Kidney capillary endothelial cell (primary cell): ENCODE results near the gene ITGAX.

Experiments used
- DNase-seq: peaks from one replicate; pipeline ENCODE4 v3.0.0-alpha.2; 2018; ENCODE audit warnings: low spot score

ITGAX gene

DNA sequence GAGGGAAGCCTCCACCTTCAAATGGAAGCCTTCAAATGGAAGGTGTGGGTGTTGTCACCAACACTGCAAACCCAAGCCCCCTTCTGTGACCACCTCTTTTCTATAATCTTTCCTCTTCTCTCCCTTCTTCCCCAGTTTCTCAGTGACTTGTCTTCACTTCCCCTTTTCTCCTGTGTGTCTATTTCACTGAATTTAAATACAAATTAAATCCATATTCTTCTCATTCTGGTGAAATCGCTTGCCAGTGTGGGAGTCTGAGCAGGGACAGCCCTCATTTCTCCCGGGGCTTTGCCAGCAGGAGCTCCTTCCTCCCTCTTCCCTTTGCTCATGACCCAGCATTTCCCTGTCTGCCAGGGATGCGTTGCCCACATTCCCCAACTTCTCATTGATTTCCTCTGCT, 6.4 kb upstream of the ITGAX start:
- DNase-seq = no peak

DNA sequence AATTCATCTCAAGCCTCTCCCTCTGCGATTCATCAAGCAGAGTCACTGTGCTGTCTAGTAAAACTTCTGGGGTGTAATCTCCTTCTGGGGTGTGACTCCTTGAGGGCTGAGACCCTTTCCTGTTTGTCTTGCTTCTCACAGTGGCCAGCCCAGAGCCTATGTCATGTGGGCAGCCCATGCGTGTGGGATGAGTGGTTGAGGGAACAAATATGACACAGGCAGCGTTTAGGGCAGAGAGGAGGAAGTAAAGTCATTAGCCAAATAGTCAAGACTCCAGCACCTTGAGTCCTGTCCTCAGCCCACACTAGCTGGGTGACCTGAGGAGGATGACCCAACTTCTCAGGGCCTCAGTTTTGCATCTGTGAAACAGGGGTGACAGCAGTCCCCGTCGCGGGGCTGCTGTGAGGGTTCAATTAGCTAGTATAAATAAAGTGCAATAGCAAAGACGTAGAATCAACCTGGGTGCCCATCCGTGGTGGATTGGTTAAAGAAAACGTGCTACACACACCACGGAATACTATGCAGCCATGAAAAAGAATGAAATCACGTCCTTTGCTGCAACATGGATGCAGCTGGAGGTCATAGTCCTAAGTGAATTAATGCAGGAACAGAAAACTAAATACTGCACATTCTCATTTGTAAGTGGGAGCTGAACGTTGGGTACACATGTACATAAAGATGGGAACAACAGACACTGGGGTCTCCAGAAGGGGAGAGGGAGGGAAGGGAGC, 4.5 kb upstream of the ITGAX start:
- no peak for DNase-seq

DNA sequence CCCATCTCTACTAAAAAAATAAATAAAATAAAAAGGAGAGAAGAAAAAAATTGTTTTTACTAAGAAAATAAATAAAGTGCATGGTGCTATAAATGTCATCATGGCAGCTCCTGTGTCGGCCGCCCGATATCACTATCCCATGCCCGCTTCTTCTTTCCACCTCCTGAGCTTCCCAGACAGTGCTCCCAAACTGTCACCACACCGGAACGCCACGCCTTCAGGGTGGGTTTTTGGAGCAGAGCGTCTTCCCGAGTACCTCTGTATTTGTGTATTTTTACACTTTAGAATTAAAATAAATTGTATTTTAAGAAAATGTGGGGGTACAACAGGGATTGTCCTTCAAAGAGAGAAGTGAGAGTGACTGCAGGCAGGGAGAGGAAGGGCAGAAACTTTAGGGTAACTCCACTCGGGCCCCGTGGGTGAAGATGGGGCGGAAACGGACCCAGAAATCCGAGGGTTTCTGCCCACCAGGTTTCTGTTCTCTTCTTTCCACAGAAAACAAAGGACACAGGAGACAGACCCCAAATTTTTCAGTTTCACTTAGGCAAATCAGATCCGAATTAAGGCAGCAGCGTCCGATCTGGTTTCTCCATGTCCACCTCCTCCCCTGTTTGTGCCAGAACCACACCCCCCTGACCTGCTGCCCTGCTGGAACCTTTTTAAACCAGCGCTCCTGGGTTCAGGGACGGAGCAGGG, 3.6 kb upstream of the ITGAX start:
- DNase-seq = no peak

GRCh38 chr16:31351942-31352325, 3.0 kb upstream of the ITGAX start:
- no peak for DNase-seq

- no peak for DNase-seq
Observed at GRCh38 chr16:31352376-31353115, 2.4 kb upstream of the ITGAX start.

DNA sequence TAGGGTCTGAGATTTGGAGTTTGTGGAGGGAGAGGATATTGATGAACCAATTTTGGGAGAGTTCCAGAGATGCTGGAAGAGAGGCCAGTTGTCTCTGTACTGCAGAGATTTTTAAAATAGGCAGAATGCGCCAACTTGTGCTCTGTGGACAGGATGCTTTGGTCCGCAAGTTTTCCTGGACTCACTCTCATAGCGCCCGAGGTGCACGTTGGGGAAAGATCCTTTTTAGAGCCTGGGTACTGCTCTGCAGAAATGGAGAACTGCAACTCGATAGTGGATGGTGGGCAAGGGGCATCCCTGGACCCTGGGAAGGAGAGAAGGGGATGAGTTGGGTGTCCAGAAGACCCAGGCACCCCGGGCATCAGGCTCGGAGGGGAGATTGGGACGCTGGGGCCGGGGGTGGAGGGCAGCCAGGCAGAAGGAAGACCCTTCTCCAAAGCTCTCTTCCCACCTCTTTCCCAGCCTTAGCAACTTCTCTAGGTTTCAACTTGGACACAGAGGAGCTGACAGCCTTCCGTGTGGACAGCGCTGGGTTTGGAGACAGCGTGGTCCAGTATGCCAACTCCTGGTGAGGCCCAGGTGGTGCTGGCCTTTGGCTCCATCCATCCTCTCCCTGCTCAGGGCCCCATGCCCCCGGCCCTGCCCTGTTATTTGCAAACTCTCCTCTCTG, 590 bp downstream of the ITGAX start:
- DNase-seq = no peak

DNA sequence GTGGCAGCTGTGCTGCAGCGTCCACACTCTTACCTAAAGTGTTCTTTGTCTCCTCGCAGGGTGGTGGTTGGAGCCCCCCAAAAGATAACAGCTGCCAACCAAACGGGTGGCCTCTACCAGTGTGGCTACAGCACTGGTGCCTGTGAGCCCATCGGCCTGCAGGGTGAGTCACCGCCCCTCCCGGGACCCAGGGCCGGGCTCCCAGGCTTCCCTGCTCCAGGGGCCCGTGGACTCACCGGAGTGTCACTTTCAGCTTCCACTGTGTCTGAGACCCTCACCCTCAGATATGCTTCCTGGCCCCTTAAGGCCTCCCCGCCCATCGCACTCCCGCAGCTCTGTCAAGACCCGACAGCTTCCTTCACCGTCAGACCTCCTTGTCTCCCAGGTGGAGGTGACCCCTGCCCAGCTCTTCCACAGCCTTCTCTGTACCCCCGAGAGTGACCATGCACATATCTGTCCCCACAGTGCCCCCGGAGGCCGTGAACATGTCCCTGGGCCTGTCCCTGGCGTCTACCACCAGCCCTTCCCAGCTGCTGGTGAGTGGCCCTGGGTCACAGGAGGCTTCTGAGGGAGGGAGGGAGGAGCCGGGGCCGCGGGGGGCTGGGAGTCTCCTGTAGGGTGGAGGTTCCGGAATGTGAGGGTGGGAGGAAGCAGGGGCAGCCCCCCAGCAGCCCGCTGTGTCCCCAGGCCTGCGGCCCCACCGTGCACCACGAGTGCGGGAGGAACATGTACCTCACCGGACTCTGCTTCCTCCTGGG, 1.8 kb downstream of the ITGAX start:
- no peak for DNase-seq

GRCh38 chr16:31357324-31358109, 2.5 kb downstream of the ITGAX start:
- no peak for DNase-seq

- DNase-seq = no peak
Observed at GRCh38 chr16:31360251-31360650, 5.3 kb downstream of the ITGAX start.

GRCh38 chr16:31361201-31362110, 6.5 kb downstream of the ITGAX start:
- DNase-seq = no peak

- DNase-seq = no peak
Observed at GRCh38 chr16:31362476-31363405, 7.8 kb downstream of the ITGAX start.

DNA sequence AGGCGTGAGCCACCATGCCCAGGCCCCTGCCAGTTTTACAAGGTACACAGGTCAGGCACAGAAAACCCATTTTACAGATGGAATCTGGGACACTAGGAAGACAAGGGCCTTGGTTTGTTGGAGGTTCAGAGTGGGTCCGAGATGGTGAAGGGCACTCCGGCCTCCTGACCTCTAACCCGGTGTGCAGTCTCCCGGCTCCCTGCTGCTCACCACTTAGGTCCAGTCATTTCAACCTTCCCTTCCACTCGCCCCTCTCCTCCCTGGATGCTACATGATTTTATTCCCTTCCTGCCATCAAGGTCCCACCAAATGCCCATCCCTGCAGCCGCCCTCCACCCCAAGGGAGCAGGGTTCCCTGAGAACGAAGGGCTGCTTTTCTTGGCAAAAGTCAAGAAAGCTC, 8.7 kb downstream of the ITGAX start:
- DNase-seq = no peak

GRCh38 chr16:31364421-31364820, 9.4 kb downstream of the ITGAX start:
- no peak for DNase-seq

- DNase-seq = no peak
Observed at GRCh38 chr16:31365131-31365865, 10.3 kb downstream of the ITGAX start.

DNA sequence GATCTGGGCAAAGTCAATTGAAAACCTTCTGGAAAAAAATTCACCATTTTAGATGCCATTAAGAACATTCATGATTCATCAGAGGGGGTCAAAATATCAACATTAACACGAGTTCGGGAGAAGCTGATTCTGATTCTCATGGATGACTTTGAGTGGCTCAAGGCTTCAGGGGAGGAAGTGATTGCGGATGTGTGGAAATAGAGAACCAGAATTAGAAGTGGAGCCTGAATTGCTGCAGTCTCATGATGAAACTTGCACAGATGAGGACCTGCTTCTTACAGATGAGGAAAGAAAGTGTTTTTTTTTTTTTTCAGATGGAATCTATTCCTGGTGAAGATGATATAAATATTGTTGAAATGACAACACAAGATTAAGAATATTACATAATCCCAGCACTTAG, 12.9 kb downstream of the ITGAX start:
- DNase-seq = no peak

DNA sequence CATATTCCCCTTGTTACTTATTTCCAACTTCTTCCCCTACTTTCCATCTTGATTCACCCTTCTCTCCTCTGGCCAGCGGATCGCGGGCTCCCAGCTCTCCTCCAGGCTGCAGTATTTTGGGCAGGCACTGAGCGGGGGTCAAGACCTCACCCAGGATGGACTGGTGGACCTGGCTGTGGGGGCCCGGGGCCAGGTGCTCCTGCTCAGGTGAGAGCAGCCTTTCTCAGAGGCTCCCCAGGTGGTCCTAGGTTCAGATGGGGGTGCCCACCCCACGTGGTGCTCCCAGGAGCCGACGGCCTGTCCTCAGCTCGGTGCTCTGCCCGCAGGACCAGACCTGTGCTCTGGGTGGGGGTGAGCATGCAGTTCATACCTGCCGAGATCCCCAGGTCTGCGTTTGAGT, 16.0 kb downstream of the ITGAX start:
- no peak for DNase-seq

GRCh38 chr16:31371619-31372484, 16.9 kb downstream of the ITGAX start:
- no peak for DNase-seq
